ENCODE data around the gene PHLDA2.

Gene PHLDA2

DNA sequence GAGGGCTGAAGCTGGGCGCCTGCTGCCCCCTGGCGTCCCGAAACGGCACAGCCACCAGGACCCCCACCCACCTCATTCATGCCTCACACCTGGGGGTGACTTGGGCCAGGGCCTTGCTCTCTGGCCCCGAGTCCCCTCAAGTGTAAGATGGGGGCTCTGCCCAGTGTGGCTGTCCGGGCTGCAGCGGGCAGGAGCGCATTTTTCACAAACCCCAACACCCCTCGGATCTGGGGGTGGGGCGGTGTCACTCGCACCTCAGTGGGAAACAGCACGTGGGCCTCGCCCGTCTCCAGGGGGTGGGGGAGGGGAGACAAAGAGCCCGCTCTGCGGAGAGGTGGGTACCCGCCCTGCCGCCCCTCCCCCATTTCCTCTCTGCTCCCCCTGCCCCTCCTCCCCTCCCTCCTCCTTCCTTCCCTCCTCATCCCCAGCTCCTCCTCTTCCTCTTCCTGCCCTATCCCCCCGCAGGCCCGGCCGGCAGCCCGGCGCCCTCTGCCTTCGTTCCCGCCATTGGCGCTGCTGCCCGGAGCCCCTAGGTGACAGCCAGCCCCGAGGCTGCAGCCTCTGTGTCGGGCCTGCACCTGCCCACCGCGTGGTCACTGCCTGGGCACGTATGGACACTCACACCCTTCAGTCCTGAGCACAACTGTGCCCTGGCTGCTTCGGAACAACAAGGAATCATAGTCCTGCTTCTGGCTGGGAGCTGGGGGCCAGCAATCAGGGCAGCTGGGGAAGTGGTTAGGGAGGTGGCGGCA lies 36.8 kb downstream of the PHLDA2 start:
- DNase-seq, result peak; percentile 91

DNA sequence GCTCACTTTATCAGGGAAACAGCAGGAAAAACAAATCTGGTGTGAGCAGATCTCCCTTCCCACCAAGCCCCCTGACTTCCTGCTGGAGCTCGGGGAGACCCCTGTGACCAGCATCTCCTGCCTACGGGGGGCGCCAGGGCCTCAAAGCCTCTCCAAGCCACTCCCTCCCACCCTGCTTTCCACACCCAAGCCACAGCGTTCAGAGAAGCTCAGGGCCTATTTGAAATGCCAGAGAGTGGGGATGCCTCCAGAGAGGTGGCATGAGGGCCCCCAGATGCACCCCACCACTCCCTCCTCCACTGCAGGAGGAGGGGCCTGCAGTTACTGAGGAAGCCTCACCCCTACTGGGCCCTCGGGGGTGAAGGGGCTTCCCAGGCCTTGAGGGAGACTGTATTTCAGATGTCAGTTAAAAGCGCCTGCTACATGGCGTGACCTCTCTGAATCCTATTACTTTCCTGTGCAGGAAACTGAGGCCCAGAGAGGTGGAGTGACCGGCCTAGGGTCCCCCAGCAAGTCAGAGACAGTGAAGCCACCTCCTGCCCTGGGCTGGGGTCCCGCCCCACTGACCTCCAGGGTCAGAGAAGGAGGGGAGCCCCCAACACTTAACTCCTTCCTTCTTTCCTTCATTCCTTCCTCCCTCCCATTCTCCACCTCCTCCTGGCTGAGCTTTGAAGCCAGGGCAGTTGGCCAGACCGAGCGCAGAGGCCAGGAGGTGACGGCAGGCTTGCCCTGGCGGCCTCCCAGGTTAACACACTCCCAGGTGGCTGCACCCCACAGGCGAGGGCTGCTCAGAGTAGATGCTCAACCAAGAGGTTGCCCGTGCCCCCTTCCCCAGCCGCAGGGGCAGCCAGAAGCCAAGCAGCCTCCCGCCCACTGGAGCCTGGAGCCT lies 37.6 kb downstream of the PHLDA2 start:
- DNase-seq, result peak; percentile 22

DNA sequence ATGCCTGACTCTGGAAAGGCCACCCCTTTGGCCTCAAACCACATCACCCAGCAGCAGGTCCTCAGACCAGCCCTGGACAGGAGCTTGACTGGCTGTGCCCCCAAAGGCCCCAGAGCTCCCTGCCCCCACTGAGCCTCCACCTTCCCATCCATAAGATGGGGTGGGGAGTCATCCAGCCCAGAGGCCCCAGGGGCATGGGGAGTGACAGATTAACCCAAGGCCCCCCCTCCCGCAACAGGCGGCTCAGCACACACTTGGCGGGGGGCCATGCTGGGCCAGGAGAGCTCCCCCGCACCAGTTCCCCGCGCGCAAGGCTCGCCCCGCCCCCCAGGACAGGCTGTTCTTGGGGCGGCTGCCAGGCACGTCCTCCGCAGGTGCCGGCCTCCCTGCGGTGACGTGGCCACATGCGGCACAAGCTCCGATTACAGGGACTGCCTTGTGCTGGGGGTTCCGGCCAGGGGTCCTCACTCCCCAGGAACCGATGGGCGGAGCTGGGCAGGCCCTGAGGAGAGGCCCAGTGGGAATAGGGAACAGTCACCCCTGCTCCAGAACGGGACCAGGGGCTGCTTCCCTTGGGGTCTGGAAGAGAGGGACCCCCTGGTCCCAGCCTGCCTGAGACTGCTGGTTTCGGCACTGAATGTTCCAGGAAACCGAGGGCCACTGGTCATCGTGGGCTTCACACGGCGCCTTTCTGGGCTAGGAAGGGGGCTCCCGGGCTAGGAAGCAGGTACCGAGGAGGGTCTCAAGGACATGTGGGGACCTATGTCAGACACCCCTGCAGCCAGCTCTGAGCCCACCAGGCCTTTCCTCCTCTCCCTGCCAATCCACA lies 38.5 kb downstream of the PHLDA2 start:
- no peak for DNase-seq

DNA sequence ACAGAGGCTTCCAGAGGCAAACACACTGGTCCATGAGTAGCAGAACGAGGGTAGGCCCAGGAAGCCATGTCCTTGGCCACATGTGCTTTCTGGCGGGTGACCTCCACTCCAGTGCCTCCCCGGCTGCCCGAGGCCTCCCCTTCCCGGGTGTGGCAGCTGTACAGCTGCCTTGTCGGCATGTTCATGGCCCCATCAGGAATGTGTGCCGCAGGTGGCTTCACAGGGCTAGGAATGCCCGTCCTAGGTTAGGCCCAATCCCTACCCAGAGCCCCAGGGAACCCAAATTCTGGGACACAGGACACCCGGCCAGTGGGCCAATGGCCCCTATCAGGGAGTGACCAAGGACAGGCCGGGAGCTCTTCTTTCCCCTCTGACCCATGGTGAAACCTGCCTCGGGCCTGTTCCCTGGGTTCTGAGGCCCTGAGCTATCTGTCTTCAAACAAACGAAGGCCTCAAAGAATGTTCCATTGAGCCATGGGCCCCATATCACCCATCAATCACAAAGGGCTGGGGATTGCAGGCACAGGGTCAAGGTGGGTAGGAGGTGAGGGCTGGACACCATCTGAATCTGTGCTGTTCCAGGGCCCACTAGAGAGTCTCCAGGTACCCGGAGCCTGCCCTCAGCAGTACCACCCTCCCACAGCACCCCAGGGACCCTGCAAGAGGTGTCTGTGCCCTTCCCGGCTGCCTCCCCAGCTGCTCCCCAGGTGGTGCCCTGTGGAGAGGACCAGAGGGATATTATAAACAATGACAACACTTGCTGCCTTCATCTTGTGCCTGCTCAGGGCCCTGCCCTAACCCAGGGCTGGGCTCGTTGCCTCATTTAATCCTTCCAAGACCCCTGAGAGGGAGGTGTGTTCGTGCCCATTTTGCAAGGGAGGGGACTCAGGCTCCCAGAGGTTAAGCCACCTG lies 39.6 kb downstream of the PHLDA2 start:
- DNase-seq, result no peak

DNA sequence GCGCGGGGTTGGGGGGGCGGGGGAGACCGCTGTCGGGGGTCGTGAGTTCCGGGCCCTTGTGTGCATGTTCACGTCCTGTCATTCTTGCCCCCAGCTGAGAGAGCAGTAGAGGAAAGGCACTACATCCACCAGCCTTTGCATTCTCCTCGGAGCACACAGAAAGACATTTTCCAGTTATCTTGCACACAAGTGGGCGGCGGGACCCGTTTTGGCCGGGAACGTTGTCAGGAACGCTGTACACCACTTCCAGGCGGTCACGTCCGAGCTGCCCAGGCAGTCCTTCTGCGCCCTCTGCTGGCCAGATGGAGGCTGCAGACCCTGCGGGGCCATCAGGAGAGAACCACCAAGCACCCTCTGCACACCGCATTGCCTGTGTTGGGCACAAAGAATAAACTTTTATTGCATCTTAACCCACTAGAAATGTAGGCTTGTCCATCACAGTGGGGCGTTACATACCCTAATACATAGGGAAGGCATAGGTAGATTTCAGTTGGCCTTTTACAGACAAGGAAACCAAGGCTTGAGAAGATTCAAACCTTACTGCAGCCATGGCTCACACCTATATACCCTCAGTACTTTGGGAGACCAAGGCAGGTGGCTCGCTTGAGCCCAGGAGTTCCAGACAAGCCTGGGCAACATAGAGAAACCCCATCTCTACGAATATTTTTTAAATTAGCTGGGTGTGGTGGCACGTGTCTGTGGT lies 40.8 kb downstream of the PHLDA2 start:
- DNase-seq, result peak; percentile 72

DNA sequence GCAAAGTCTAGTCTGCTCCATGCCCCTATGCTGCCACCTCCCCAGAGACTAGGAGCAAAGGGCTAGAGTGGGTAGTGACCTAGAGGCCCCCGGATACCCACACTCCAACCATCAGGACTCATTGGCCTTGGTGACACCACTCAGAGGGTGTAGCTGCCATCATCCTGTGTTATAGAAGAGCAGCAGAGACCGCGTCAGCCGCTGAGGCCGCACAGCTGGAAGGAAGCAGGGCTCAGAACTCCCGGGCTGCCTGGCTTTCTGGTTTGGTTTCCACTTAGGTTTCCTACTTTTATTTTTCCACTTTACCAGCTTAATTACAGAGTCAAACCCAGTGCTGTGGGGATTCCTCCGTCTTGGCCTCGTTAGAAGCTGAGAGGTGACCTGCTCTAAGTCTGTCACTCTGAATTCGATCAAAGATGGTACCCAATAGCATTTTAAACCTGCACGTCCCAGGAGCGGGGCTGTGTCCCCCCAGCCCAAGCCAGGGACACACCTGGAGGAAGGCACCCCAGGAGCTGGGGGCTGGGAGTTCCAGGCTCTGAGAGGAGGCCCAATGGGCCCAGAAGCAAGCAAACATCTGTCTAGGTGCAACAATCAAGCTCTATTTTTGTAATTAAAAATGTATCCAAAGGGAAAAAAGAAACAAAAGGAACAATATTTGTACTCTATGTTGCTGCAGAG lies 41.6 kb downstream of the PHLDA2 start:
- no peak for DNase-seq

DNA sequence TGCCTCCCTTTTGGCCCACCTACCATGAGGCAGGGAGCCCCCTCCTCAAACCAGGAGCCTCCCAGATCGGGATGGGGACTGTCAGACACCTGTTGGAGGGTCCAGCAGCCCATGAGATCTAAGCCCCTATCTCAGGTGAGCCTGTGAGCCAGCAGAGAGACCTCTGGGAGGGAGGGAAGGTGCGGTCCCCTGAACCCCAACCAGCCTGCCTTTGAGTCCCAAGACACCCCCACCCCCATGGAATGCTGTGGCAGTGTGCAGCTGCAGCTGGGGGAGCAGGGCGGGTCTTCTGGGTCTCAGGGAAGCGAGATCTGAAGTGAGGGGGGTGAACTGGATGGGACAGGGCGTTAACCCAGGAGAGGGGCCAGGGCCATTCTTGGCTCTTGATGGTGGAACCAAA lies 42.3 kb downstream of the PHLDA2 start:
- DNase-seq, result no peak

DNA sequence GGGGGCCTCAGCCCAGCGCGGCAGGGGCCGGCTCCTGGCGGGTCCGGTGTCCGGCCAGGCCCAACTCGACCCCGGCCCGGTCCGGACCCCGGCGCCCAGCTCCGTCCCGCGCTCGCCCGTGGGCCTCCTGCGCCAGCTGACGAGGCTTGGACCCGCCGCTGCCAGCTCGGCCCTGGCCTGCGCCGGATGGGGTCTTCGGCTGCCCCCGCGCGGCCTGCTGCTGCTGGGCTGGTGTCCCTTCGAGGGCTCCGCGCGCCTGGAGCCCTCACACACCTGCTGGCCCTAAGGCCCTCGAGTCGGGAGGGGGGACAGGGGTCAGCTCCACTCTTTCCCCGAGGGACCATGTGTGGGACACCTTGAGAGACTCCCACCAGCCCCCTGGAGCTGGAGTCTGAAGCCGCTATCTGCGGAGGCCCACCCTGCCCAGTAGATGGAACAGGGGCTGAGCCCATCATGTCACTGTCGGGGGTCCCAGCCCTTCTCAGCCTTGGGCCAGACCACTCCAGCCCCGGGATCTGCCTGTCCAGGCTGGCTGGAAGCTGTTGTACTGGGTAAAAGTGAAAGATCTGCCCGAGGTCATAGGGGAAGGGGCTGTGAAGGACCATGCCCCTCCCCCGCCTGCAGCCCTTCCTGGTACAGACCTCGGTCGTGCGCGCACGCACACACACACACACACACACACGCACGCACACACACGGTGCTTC lies 42.9 kb downstream of the PHLDA2 start:
- no peak for DNase-seq

DNA sequence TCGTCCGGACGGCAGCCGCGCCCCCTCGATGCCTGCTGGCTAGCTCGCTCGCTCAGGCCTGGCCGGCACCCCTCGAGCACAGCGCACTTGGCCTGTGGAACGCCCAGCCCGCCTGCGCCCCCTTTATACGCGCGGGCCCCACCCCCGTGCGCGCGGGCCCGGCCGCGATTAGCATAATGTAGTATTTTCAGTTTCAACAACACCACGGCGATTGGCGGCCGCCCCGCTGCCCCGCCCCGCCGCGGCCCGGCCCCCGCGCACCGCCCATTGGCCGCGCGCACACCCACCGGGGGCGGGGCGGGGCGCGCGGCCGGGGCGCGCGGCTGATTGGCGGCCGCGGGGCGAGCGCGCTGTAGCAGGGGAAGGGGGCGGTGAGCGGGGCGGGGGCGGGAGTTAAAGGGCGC lies 43.5 kb downstream of the PHLDA2 start, which contains the start of gene CDKN1C:
TSS of gene CDKN1C (minus strand) at position 98 of the 404 bp plus-strand sequence. CDS start 319 bp downstream, outside the sequence.
- DNase-seq, result peak; percentile 80

DNA sequence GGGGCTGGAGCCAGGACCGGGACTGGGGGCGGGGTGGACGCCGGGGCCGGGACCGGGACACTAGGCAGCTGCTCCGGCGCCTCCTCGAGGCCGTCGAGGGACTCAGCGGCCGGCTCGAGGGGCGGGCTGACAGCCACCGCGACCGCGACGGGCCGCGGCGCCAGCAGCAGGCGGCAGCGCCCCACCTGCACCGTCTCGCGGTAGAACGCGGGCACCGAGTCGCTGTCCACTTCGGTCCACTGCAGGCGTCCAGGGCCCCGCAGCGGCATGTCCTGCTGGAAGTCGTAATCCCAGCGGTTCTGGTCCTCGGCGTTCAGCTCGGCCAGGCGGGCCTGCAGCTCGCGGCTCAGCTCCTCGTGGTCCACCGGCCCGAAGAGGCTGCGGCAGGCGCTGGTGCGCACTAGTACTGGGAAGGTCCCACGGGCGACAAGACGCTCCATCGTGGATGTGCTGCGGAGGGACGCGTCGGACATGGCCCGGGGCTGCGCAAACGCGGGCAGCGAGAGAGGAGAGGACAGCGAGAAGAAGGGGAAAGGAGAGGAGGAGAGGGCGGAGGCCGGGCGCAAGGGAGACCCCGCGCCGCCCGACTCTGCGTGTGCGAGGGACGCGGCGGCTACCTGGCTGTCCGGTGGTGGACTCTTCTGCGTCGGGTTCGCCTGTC lies 44.1 kb downstream of the PHLDA2 start:
- DNase-seq, result peak; percentile 42

DNA sequence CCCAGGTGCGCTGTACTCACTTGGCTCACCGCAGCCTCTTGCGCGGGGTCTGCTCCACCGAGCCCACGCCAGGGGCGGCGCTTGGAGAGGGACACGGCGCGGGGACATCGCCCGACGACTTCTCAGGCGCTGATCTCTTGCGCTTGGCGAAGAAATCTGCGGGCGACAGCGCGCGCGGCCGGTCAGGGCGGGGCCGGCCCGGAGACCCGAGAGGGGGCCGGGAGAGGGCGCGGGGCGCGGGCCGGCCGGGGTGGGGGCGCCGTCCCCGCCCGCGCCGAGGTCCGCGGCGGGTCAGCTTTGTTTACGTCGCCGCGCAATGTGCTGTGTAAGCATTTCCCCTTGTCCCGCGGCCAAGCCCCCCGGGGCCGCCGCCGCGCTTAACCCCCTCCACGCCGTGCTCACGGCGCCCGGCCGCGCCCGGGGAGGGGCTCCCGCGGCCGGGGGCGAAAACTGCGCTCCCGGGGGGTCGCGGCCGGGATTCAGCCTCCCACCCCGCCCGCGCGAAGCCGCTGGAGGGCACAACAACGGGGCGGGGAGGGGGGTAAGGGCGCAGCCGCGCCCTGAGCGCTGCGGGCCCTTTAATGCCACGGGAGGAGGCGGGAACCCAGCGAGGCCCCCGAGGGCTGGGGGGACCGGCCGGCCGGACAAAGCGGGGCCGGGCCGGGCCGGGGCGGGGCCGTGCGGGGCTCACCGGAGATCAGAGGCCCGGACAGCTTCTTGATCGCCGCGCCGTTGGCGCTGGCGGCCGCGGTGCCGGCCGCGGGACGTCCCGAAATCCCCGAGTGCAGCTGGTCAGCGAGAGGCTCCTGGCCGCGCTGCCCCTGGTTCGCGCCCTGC lies 45.0 kb downstream of the PHLDA2 start:
- DNase-seq, result no peak

DNA sequence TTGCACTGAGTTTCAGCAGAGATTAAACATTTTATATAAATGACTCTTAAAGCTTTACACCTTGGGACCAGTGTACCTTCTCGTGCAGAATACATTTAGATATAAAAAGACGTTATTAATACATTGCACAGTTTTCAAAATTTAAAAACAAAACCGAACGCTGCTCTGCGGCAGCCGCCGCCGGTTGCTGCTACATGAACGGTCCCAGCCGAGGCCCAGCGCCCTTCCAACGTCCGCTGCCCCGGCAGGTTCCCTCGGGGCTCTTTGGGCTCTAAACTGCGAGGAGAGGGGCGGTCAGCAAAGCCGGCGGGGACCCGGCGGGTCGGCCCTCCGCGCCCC lies 45.6 kb downstream of the PHLDA2 start:
- no peak for DNase-seq

DNA sequence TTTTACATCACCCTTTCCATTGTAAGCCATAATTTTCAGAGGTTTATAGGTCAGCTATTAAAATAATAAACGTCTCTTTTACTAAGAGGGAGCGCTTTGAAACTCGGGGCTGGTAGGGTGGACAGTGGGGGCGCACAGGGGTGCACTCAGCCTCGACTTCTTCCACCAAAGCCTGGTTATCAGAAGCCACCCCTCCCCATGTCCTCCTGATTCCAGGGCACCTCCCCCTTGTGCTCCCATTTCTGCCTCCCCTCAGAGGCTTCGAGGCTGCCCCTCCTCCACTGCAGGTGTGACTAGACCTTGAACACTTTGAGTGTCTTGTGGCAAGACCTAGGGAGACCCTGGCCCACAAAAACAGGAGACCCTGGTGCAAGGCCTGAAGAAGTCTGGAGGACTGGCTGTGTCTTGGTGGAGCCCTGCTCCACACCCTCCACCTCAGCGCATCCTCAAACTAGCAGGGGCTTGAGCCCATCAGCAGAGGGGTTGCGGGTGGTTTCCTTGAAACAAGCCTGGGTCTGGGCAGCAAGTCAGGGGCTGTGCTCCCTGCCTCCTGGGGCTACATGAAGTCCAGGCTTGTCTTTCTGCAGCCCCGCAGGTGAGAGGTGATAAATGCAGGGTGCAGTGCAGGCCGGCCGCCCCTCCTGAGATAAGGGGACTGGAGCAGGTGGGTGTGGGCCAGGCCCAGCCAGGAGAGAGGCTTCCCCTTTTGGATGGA lies 46.7 kb downstream of the PHLDA2 start:
- no peak for DNase-seq

DNA sequence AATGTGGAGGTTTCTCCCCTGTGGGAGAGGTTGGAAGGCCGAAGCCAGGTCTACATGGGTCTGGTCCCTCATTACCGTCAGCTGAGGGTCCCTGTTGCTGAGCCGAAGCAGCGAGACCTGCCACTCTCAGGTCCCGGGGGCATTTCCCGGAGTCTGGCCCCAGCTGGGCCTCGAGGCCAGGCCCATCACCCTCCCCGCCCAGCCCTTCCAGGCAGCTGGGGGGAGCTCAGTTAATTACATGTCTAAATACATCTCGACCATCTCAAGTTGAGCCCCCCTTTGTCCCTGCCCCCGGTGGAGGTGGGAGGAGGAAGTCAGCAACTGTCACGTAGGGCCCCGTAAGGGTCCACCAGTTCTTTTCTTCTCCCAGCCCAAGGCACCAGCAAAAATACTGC lies 47.2 kb downstream of the PHLDA2 start:
- DNase-seq, result no peak

DNA sequence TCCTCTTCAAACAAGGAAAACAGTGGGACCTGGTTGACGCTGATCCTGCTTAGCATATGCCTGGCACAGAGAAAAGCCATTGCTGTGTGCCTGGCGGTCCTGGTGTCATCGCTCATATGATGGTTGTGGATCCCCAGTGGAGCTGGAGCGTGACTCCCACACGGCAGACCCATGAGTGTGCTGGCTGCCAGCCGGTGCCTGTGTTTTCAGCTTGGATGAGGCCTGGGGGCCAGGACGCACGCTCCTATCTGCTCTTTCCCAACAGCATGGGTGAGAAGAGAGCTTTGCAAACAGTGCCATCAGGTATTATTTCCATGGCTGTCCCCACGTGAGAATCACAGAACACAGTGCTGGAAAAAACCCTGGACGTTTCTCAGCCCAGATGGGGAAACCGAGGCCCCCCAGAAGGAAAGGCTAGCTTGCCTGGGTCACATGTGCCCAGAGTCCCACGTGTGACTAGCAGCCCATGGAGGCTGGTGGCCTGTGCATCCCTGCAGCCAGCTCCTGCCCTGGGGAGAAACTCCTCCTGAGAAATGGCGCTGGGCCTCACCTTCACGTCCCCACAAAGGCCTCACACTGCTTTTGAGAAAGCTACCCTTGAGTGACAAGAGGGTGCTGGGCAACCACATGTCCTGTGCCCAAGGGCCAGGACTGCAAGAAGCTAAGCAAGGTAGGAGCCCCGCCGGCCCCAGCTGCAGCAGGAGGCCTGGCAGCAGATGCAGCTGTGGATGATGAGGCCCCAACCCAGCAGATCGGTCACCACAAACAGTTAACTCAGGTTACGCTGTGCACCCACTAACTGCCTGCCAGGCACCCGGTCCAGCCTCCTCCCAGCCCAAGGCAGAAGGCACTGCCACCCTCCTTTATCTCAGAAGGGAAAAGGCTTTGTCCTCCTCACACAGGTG lies 47.9 kb downstream of the PHLDA2 start:
- DNase-seq, result no peak

DNA sequence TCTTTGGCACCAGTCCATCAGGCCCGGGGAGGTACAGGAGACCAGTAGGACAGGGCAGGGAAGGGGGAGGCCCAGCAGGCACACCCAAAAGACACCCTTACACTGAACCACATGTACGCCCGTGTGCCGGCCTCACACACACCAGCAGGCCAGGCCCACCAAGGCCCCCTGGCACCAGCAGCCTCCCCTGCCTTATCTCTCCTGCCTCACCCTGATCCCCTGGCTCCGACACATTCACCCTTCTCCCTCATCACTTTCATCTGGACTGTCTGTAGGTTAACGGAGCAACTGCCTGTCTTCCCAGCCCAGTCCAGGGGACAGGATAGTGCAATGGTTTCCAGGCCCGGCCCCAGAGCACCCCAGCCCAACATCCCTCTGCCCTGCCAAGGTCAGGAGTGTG lies 48.6 kb downstream of the PHLDA2 start:
- no peak for DNase-seq

DNA sequence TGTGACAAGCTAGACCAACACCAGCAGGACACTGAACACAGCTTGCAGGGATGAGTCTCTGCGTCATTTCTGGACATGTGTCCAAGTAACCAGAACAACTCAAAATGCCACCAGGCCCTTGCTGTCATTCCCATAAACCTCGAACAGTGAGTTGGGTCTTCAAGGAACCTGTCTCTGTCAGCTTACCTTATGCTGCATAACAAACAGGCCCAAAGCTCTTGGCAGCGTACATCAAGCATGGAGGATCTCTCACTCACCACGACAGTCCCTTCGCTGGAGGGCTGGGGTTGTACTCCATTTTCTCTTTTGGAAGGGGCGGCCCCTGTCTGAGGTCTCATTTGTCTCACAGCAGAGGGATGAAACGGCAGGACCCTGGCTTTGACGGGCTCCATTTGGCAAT lies 50.4 kb downstream of the PHLDA2 start:
- no peak for DNase-seq

Data from GDM1 (cell line).